Measurements from ENCODE around the gene IER2.

DNA sequence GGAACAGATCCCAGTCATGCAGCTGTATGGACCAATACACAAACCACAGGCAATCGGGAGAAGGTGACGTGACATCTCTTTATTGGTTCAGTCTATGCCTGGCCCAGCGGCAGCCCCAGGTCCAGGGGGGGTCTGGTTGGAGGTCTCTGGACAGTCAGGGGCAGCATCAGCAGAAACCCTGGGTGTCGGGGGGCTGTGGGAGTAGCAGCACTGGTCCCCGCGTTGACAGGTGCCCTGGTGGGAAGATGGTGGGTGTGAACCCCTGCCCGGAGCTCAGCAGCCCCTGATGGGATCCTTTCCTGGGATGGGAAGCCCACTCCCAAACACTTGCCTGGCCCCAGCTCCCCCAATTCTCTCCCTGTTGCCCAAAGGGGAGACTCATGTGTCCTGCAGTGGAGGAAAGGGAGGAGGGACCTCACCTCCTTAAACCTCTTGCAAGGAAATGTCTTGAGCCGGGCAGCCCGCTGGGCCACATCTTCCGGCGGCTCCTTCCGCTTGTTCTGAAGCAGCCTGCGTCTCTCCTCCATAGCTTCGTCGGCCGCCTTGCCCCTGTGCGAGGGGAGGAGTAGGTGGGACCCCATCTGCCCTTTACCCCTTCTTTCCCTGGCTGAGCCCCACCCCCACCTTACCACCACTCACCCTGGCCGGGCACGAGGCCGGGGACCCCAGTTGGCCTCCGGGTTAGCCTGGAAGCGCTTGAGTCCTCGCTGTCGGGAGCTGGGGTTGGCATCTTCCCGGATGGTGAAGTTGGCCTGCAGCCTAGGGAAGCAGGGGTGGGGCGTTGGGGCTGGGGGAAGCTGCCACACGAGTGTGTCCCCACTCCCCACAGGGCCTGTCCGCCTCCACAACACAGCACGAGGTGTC, 45.1 kb upstream of the IER2 start:
- TF ChIP-seq, protein P1, sequence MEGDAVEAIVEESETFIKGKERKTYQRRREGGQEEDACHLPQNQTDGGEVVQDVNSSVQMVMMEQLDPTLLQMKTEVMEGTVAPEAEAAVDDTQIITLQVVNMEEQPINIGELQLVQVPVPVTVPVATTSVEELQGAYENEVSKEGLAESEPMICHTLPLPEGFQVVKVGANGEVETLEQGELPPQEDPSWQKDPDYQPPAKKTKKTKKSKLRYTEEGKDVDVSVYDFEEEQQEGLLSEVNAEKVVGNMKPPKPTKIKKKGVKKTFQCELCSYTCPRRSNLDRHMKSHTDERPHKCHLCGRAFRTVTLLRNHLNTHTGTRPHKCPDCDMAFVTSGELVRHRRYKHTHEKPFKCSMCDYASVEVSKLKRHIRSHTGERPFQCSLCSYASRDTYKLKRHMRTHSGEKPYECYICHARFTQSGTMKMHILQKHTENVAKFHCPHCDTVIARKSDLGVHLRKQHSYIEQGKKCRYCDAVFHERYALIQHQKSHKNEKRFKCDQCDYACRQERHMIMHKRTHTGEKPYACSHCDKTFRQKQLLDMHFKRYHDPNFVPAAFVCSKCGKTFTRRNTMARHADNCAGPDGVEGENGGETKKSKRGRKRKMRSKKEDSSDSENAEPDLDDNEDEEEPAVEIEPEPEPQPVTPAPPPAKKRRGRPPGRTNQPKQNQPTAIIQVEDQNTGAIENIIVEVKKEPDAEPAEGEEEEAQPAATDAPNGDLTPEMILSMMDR (conservative IDR thresholded peaks at IDR 0.05; ENCODE audit: low read length), result no peak; the same call in 1 of the 2 replicates
- TF ChIP-seq EZH2phosphoT487 (IDR thresholded peaks at IDR 0.05; ENCODE audit: borderline replicate concordance, low read depth, low read length), result no peak
